Kidney epithelial cell (primary cell): ENCODE results near the gene RLN3. TPM values are rescaled to one million over a fixed set of nuclear protein-coding genes. Genes with fewer than 3 reads are reported as not detected.

Source experiments
- DNase-seq: peaks from one replicate; pipeline ENCODE4 v3.0.0-alpha.2; 2010; ENCODE audit warnings: low read depth
- H3K27me3 ChIP-seq: 2 replicates; pipeline ENCODE4 v1.6.0; 2011; ENCODE audit warnings: low read length; ENCODE audit not compliant: control insufficient read depth, insufficient read depth
- H3K36me3 ChIP-seq: 2 replicates; pipeline ENCODE4 v1.5.1; 2011; ENCODE audit warnings: low read length; ENCODE audit not compliant: control insufficient read depth, insufficient read depth
- H3K4me3 ChIP-seq: 2 replicates; pipeline ENCODE4 v1.5.1; 2011; ENCODE audit warnings: low read depth, mild to moderate bottlenecking, control low read depth, low read length
- total RNA-seq: library from RNA; depleted of rRNA; stranded (reverse); fragments of >200 nt; gene quantifications from 2 replicates; pipeline ENCODE4 v1.2.3, GENCODE V29; 2015
- TF ChIP-seq, protein P1 (sequence below): IDR thresholded peaks from 2 replicates; pipeline ENCODE4 v1.5.1; 2011; ENCODE audit warnings: mild to moderate bottlenecking, moderate library complexity, low read length, control low read depth, inconsistent platforms; ENCODE audit not compliant: insufficient read depth, poor library complexity, severe bottlenecking

RLN3 gene
- total RNA-seq, 1 donor from 2014 or later: not detected

DNA sequence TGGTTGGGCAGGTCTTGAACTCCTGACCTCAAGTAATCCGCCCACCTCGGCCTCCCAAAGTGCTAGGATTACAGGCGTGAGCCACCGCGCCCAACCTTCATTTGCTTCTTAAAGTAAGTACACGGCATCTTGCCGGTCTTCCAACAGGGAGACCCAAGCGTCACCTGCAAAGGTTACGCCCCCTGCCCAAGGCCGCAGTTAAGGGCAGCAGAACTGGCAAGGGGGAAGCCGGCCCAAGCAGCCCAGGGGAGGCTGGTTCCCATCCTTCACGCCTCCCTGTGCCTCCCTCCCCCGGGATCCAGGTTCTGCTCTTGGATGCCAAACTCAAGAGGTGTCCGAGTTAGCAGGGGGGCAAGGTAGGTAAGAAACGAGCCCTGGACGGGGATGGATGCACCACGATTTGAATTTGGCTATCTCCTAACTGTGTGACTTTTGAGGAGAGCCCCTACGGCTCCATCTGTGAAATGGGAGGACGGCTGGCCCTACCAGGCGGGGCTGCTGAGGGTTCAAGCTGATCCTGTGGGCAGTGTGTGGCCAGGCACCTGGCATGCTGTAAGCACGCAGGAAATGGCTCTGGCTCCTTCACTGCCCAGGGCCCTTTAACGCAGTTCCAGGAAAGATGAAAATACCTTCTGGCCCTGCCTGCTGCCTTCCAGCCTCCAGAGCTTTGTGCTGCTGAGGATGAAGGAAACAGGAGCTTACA lies 30.9 kb upstream of the RLN3 start:
- Histone ChIP-seq H3K4me3 (no peak overlapping the region), H3K36me3 (no peaks in the 10 kb centered on the region), H3K27me3 (no peaks in the 10 kb centered on the region)
- TF ChIP-seq, protein P1, sequence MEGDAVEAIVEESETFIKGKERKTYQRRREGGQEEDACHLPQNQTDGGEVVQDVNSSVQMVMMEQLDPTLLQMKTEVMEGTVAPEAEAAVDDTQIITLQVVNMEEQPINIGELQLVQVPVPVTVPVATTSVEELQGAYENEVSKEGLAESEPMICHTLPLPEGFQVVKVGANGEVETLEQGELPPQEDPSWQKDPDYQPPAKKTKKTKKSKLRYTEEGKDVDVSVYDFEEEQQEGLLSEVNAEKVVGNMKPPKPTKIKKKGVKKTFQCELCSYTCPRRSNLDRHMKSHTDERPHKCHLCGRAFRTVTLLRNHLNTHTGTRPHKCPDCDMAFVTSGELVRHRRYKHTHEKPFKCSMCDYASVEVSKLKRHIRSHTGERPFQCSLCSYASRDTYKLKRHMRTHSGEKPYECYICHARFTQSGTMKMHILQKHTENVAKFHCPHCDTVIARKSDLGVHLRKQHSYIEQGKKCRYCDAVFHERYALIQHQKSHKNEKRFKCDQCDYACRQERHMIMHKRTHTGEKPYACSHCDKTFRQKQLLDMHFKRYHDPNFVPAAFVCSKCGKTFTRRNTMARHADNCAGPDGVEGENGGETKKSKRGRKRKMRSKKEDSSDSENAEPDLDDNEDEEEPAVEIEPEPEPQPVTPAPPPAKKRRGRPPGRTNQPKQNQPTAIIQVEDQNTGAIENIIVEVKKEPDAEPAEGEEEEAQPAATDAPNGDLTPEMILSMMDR: no peak
- DNase-seq: no peak

DNA sequence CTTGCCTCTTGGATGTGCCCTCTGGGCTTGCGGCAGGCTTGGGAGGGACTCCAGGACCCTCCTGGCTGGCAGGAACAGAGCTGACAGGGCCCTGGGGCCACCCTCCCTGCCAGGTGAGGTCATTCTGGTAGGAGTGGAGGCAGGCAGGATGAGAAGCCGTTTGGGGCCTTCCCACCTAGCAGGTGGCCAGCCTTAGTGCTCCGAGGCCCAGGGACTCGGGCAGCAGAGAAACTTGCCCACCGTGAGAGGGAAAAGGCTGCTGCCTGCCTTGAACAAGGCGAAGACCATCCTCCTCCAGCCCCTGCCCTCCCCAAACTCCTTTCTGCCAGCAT lies 30.4 kb upstream of the RLN3 start:
- H3K27me3 ChIP-seq: no peaks in the 10 kb centered on the region
- TF ChIP-seq, protein P1: no peak
- no peak overlapping the region for H3K4me3 ChIP-seq
- no peak for DNase-seq
- H3K36me3 ChIP-seq: no peaks in the 10 kb centered on the region

DNA sequence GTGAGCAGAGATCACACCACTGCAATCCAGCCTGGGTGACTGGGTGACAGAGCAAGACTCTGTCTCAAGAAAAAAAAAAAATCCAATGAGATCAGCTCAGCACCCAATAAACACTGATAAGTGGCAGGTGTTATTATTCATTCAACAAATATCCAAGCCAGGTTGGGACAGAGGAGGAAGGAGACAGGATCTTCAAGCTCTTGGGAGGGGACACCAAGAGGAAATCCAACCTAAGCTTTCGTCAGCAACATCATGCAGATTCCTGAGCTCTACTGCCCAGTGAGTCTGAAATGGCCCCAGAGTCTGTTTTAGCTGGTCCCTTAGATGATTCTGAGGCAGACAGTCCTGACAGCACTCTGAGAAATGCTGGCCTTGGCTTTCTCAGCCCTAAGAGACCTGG lies 29.5 kb upstream of the RLN3 start:
- TF ChIP-seq, protein P1: no peak
- no peak overlapping the region for H3K4me3 ChIP-seq
- no peaks in the 10 kb centered on the region for H3K36me3 ChIP-seq

DNA sequence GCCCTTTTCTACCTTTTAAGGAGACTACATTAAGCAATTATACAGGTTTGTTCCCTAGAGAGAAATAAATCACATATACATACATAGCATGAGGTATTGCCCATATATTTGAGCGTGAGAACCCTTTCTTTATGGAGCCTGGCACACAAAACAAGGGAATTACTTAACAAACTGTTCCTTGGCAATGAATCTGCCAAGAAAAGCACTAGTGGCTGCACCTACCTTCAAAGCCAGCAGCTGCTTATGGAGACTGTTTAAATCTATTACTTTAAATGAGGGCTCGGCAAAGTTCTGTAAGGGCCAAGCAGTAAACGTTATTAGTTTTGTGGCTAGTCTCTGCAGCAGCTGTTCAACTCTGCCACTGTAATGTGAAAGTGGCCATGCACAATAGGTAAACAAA lies 28.9 kb upstream of the RLN3 start:
- H3K36me3 ChIP-seq: no peaks in the 10 kb centered on the region
- DNase-seq: no peak
- TF ChIP-seq, protein P1: no peak

More for the DNA sequence above, 29.5 kb upstream of the RLN3 start:
- DNase-seq: no peak
- no peaks in the 10 kb centered on the region for H3K27me3 ChIP-seq

DNA sequence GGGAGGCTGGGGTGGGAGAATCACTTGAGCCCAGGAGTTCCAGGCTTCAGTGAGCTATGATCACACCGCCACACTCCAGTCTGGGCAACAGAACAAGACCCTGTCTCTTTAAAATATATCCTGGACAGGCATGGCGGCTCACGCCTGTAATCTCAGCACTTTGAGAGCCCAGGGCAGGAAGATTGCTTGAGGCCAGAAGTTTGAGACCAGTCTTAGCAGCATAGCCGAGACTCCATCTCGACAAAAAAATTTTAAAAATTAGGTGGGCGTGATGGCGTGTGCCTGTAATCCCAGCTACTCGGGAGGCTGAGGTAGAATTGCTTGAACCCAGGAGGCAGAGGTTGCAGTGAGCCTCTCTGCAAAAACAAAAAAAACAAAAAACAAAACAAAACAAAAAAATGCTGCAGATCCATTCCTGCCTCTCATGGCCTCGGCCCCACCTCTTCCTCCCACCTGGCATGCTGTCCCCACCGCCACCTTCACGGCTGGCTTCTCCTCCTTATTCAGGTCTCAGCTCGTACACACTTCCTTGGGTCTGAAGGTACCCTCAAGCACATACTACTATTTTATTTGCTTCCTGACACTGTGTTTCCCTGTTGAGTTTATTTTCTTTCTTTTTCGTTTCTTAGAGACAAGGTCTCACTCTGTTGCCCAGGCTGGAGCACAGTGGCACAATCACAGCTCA lies 27.1 kb upstream of the RLN3 start:
- TF ChIP-seq, protein P1: no peak

More for the DNA sequence above, 28.9 kb upstream of the RLN3 start:
- Histone ChIP-seq H3K27me3 (no peaks in the 10 kb centered on the region), H3K4me3 (no peak overlapping the region)

More for the DNA sequence above, 27.1 kb upstream of the RLN3 start:
- Histone ChIP-seq H3K36me3 (no peaks in the 10 kb centered on the region), H3K27me3 (no peaks in the 10 kb centered on the region), H3K4me3 (no peak overlapping the region)
- no peak for DNase-seq
